Glomerular endothelial cell (primary cell): ENCODE results near the gene NKX1-1. TPM values are rescaled to one million over a fixed set of nuclear protein-coding genes. Genes with fewer than 3 reads are reported as not detected.
"Not testable (repeated sequence)": the region's sequence is repeated elsewhere in the genome, so short reads cannot be mapped to it uniquely, and the experiment has no call there.

Source experiments
- DNase-seq: peaks from one replicate; pipeline ENCODE4 v3.0.0-alpha.2; 2011; ENCODE audit warnings: low read depth, low spot score; ENCODE audit errors: extremely low read depth
- total RNA-seq: library from RNA; depleted of rRNA; stranded (reverse); fragments of >200 nt; gene quantifications from 2 replicates; pipeline ENCODE4 v1.2.3, GENCODE V29; 2015

The NKX1-1 gene
- total RNA-seq, 1 donor from 2014 or later, result not detected

DNA sequence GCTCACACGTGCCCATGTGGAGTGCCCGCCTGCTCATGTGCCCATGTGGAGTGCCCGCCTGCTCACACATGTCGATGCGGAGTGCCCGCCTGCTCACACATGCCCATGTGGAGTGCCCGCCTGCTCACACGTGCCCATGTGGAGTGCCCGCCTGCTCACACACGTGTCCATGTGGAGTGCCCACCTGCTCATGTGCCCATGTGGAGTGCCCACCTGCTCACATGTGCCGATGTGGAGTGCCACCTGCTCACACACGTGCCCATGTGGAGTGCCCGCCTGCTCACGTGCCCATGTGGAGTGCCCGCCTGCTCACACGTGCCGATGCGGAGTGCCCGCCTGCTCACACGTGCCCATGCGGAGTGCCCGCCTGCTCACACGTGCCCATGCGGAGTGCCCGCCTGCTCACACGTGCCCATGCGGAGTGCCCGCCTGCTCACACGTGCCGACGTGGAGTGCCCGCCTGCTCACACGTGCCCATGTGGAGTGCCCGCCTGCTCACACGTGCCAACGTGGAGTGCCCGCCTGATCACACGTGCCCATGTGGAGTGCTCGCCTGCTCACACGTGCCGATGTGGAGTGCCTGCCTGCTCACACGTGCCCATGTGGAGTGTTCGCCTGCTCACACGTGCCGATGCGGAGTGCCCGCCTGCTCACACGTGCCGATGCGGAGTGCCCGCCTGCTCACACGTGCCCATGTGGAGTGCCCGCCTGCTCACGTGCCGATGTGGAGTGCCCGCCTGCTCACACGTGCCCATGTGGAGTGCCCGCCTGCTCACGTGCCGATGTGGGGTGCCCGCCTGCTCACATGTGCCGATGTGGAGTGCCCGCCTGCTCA is 11.5 kb downstream of the NKX1-1 start:
- not testable (repeated sequence) for DNase-seq

DNA sequence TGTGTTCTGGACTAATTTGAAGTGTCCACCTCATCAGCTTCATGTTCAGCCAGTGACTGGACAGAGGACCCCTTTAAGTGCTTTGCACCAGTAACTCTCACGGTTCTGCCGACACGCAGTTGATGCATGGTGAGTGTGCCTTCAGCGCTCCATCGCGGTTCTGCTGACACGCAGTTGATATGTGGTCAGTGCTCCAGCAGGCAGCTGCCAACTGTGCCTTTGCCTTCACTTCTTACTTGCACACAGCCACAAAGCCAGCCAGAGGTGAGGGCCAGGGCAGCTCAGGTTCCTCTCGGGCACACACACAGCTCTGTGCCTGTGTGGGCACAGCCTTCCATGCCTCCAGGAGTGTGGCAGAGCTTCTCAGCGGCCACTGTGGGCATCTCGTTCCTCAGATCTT is 12.4 kb downstream of the NKX1-1 start:
- no peak for DNase-seq

DNA sequence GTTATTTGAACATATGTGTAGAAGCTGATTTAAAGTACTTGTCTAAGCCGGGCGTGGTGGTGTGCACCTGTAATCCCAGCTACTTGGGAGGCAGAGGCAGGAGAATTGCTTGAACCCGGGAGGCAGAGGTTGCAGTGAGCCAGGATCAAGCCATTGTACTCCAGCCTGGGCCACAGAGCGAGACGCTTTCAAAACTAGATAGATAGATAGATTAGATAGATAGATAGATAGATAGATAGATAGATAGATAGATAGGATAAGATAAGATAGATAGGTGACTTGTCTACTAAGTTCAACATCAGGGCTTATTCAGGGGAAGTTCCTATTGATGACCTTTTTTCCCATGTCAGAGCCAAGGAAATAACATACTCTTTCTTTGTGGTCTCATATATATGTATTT is 12.9 kb downstream of the NKX1-1 start:
- DNase-seq, result not testable (repeated sequence)

DNA sequence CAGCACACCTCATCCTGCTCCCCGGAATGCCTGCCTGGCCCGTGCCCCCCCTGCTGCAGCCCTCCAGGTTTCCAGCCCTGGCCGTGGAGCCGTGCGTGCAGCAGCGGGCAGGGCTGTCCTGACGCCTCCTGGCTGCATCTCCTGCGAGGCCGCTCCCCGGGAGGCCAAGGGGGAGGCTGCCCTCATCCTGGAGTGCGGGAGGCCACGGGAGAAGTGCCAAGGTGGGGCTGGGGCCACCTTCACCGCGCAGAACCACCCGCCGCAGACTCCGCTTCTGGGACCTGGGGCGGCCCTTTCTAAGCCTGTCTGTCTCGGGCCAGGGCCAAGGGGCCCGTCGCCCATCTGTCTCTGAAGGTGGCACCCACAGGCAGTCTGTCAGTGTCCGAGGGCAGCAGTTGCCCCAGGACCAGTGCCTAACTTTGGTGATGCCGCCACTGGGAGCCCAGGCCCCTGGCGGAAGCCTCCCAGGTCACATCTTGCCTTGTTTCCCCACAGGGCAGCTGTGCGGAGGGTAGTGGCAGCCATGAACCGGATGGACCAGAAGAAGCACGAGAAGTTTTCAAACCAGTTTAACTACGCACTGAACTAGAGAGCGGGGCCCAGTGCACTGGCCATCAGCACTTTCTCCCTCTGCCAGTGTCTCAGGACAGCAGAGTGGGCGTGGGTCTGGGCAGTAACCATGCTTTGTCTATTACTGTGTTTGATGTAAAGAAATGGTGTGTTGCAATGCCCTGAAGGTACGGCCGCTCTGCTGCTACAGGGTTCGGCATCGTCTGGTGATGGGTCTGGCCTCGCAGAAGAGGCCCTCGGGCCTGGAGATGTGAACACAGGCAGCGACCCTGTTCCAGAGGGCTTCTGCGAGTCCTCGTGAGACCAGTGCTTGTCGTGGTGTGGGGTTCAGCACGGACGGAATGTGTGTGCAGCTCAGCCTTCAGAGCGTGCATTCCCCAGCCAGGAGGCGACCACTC is 20.6 kb downstream of the NKX1-1 start:
- no peak for DNase-seq

DNA sequence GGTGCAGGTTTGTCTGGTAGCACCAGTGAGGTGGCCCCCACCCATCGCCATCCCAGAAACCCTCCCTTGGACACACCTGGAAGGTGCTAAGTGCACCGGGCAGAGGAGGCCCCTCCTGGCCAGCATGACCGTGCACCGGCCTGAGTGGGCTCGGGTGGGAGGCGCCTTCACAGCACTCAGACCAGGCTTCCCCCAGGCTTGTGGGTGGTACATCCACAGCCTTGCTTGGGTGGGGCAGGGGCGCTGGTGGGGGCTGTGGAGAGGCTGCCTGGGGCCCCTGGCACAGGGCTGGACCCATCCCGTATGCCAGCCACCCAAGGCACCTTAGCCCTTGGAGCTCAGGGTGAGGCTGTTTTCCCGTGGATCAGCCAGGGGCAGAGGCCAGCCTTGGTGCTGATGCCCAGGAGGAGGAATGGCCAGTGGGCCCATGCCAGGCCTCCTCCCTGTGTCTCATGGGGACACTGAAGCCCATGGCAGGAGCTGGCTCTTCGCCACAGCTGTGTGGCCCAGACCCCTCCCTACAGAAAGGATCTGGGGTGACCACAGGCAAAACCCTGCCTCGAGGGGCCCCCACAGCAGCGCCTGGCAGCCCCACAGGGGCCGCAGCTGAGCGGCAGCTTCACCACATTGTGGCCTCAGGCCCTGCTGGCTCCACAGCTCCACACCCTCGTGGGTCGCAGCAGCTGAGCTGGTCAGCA is 21.4 kb downstream of the NKX1-1 start:
- DNase-seq, result no peak

GRCh38 chr4:1383728-1384591 is 22.3 kb downstream of the NKX1-1 start:
- no peak for DNase-seq

DNA sequence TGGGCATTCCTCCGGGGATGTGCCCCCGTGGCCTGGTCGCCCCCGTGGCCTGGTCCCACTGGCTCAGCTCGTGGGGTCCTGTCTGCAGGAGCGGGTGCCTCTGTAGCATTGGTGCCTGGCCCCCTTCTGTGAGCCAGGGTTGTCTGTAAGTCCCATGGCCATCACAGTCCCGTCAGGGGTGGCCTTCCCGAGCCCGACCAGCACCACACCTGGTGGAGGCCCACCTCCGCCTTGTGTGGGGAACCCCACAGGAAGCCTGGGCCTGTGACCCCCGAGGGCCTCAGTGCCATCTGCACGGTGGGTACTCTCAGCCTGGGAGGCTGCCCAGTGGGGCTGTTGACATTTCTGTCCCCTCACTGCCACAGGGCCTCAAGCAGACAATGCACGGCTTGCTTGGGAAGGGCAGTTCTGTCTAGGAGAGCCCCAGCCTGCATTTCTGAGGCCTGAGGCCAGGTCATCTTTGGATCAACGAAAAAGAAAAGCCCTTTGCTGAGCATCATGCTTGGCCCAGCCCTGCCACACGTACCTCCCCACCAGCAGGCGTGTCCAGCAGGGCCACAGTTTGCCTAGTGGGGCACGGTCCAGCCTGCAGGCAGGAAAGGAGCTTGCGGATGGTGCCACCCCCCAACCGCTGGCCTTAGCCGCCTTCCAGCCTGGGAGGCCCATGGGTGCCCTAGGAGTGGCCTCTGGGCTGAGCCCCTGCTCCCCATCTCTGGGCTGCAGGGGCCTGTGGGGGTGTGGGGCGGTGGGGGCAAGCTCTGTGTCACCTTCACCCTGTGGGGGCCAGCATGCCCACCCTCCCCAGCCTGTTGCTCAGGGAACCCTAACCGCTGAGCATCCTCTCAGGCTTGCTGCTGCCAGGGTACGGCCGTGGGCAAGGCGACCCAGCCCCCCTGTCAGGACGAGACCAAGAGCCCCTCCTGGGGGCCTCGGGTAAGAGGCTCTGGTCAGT is 23.2 kb downstream of the NKX1-1 start:
- no peak for DNase-seq

DNA sequence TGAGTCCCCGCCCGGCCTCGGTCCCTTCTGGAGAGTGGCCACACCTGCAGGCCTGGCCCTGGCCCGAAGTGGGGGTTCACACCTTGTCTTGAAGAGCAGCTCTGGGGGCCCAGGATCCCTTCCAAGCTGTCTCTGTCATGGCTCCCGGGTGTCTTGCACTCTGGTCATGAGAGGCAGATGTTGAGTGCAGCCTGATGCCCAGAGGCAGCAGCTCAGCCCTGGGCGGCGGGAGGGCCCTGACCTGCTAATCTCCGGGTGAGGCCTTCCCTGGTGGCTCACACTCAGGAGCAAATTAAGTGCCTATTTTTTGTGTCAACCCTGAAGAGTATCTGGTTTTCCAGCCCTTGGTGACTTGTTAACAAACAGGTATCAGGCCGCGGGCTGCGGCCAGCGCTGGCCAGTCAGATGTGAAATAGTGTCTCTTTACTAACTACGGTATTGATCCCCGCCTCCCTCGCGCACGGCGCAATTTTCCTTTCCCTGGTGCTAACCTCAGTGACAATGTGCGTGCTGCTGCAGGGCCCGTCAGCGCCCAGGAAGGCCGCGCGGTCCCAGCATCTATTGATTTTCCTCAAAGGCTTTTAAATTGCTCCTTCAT is 24.2 kb downstream of the NKX1-1 start:
- DNase-seq, result no peak

DNA sequence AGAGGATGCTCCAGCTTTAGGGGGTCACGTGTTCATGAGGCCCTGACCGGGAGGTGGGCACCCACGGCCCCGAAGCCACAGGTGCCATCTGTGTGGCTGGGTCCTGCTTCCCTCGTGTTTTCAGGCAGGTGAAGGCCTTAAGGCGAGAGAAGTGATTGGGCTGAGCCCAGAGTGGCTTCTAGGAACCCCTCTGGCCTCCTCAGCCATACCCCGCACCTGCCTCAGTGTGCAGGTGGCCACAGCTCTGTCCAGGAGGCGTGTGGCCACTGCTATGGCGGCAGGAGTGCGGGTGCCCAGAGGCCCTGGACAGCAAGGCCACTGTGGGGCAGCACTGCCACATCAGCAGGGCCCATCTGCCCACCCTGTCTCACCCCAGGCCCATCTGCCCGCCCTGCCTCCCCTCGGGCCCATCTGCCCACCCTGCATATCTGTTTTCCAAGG is 25.0 kb downstream of the NKX1-1 start:
- DNase-seq, result no peak

GRCh38 chr4:1380368-1381151 is 25.7 kb downstream of the NKX1-1 start:
- DNase-seq, result no peak

- DNase-seq, result no peak
Observed at GRCh38 chr4:1379801-1380331, 26.4 kb downstream of the NKX1-1 start.

GRCh38 chr4:1379351-1379781 is 26.9 kb downstream of the NKX1-1 start:
- no peak for DNase-seq

DNA sequence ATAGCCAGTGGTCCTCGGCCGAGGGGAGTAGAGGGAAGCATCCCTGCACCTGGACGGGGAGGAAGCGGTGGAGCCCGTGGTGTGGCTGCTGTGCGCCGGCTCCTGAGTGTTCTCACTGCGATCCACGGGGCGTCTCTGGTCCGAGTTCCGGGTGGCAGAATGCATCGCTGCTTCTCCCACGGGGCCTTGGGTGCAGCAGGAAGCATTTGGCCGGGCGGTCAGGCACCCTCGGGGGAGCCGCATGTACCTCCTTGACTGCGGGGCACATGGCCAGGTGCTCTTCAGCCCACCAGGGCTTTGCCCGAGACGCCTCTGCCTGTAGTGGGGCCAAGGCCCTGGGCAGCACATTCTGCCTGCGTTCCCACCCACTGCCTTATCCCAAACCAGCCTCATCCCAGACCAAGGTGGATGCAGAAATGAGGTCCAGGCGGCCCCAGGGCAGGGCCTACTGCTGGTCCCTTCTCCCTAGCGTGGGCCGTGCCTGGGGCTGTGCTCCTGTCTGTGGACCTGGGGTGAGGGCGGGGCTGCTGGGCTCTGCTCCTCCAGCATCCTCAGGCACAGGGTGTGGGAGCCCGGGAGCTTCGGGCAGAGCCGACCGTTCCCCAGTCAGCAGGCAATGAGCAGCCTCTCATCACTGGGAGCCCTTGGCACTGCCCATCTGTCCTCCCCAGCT is 27.5 kb downstream of the NKX1-1 start:
- no peak for DNase-seq

GRCh38 chr4:1377606-1378261 is 28.5 kb downstream of the NKX1-1 start:
- DNase-seq, result no peak

DNA sequence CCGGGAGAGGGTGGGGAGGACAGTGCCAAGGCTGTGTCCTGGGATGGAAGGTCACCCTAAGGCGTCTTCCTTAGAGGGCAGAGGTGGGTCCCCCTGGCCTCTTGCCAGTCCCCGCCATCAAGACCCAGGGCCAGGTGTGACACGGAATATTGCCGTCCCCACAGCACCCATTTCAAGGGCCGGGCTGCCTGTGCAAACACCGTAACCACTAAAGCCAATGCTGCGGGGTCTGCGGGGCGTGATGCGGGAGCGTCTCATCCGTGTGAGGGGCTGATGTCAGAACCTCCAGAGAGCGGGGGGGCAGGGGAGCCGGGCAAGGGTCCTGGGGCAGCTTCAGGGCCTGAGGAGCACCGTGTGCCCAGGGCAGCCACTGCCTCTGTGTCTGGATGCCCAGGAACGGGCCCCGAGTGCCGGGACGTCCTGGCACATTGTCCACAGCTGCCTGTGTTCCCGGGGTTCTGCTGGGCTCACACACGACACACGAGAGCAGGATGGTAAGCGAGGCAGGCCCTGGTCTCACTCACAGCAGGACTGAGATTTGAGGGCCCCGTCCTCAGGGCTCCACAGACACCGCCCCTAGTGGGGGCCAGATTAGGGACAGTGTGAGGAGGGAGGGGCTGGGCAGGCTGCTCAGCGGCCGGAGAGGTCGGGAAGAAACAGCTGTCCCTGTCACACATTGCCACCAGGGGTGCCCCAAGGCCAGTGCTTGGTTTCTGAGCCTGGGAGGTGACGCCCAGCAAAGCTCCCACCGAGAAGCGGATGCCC is 29.2 kb downstream of the NKX1-1 start:
- no peak for DNase-seq
